Smooth muscle cell of trachea (primary cell): Measurements from ENCODE around the gene SLC16A2. TPM values are rescaled to one million over a fixed set of nuclear protein-coding genes. Genes with fewer than 3 reads are reported as not detected.

ENCODE experiments used
- total RNA-seq: library from RNA; depleted of rRNA; stranded (reverse); fragments of >200 nt; gene quantifications from 2 replicates; pipeline ENCODE4 v1.2.1, GENCODE V29; 2014

SLC16A2 gene
- total RNA-seq: 12.4 and 25.1 TPM in 2 replicates

GRCh38 chrX:74421036-74421739, at the start of gene SLC16A2:
Gene SLC16A2 (plus strand): TSS chrX:74421493. CDS start chrX:74421638, 145 bp downstream.

Other genes with a start within 250 kb of the SLC16A2 start
- not detected in 2 replicates for gene ZCCHC13, start 117.3 kb upstream of the SLC16A2 start, total RNA-seq
- gene RLIM, start 193.1 kb downstream of the SLC16A2 start, total RNA-seq: 54.4 and 66.3 TPM in 2 replicates